Stimulated activated CD8-positive, alpha-beta memory T cell treated with anti-CD3 and anti-CD28 coated beads, Interleukin-12 subunit alpha, Interleukin-12 subunit beta, amount 100 ng/mL, for 4 hours (primary cell): ENCODE measurements around the gene VDAC2.

Experiments used
- DNase-seq: peaks from one replicate; pipeline ENCODE4 v3.0.0-alpha.2; 2020; ENCODE audit warnings: low read depth

Gene VDAC2

DNA sequence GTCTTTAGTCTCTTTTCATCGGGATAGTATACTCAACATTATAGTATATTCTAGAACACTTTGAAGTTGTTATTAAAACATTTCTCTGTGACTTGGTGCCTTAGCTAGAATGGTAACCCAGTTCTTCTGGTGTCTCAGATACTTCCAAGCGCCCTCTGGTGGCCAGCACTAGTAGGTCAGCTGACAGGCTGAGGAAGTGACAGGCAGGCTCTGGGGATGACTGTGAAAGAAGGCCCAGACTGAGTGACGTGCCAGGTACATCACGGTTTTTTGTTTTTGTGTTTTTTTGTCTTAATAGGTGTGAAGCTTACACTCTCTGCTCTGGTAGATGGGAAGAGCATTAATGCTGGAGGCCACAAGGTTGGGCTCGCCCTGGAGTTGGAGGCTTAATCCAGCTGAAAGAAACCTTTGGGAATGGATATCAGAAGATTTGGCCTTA is 20.0 kb downstream of the VDAC2 start:
- DNase-seq: peak; percentile 77

DNA sequence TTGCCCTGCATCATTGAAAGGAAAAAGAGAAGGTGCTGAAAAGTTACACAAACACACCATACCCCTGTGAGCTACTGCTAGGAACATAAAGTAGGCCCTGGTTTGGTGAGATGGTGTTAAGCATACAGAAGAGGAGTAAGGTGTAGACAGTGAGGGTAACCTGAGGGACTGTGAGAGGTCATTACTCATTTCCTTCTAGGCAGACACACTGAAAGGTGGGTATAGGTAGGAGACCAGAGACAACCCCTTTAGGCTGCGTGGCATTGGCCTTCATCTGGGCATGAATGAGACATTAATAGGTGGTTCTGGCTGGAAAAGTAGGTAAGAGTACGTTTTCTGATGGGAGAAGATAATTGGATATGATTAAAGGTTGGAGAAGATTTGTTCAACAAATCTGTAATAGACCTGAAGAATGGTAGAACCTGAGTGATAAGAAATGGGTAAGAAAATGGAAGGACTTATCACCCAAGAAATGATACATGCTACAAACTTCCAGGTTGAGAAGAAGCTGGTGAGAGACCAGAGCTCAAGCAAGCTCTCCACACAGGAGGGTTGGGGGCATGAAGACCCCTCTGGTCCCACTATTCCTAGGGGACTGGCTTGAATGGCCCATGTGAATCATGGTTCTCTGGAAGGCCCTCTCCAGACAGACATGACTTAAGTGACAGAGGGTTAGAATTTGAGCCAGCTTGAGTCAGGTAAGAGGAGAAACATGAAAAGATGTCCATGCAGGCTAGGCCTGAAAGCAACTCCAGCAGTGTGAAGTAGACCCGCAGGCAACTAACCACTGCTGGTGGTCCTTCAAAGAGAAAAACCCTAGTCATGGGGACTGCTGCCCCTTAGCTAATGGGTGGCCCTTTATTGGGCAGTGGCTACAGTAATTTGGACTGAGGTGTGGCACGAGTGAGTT is 21.3 kb downstream of the VDAC2 start:
- DNase-seq: no peak

DNA sequence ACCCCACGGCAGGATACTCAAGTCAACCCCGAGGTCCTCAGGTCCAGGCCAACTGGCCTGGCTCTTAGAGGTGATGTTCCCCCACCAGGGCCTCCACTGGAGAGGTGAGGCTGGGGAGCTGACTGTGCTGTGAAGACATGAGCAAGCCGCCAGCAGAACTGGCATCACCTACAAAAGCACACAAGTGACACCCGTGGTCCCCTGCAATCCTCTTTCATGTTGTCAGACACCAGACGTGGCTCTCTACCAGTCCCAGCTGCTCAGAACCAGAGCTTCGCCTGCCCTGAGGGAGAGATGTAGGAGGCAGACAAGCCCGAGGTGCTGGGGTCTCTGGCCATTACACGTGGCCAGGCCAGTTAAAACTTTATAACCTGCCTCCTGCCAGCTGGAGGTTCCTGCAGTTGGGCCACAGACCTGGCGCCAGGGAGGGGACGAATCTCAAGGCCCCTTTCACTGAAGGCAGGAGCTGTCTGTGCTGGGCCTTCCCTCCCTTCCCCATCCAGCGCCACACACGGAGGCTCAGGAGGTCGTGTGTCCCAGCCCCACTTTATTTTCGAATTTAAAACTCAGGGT is 22.9 kb downstream of the VDAC2 start:
- no peak for DNase-seq

DNA sequence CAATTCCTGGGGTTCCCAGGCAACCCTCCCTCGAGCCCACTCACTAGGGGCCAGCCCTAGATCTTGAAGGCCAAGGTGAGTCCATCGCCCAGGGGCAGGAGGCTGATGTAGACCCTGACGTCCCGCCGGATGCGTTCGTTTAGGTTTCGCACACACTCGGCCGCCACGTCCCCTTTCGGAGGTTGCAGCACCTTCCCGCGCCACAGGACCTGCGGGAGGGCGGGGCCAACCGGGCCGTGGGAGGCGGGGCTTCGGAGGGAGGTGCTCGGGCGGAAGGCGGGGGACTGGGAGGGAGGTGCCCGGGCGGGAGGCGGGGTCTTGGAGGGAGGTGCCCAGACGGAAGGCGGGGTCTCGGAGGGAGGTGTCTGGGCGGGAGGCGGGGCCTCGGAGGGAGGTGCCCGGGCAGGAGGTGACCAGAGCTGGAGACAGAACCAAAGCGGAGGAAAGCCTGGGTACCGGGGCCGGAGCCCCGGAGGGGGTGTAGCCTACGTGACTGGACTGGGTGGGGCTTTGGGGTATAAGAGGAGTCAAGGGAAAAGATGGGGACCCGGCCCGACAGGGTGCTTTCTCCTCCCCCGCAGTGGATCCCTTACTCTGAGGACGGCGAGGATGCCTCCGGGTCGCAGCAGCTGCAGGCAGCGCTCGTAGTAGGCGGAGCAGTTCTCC is 23.6 kb downstream of the VDAC2 start:
- DNase-seq: peak; percentile 94

DNA sequence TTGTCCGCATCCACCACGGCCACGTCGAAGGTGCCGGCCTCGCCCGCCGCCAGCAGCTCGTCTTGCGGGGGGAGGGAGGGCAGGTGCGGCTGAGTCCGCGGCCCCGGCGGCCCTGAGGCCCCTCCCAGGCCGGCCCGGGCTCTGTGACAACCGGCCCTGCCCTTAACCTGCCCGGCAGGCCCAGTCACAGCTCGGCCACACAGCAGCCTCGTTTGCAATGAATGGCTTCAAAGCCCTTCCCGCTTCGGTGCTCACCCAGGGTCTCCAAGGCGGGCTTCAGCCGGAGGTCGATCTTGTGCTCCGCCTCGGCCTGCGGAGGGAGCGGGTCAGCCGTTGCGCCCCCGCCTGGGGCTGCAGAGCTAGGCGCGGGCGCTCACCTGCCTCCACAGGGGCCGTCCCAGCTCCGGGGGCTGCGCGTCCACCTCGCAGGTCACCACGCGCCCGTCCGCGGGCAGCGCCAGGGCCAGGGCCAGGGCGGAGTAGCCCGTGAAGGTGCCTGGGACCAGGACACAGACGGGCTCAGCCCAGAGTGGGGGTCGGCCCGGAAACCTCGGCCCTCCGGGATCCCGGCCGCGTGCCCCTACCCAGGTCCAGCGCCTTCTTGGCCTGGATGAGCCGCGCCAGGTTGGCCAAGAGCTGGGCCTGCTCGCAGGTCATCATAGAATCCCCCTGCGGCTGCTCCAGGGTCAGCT is 24.2 kb downstream of the VDAC2 start:
- DNase-seq: no peak

DNA sequence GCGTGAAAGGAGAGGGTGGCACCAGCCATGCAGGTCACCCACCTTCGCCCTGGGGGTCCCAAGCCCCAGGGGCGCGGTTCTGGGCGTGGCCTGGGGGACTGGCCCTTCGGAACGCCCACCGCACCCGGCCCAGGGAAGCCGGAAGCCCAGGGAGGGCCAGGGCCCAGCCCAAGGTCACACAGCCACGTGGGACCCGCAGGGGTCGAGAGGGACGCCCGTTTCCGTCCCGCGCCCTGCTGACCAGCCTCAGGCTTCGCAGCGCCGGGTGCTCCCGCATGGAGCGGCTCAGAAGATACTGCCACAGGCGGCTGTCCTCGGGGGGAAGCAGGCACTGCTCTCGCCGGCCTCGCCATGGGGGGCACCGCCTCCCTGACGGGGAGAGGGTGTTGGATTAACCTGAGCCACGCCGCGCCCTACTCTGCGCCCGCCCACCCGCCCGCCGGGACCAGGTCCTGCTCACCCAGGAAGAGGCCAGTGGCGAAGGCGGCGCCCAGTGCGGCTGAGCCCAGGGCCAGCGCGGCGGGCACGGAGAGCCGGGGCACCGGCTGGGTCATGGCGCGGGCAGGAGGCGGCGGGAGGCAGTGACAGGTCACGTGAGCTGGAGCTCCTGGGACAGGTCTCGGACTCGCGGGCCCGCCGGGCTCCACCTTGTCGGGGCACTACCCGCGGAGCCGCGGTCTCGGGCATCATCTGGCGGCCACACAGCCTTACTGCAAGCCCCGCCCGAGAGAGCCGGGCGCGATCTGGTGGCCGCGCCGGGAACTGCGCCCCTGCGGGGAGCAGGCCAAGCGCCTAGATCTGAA is 25.0 kb downstream of the VDAC2 start, which contains the start of gene COMTD1:
Gene COMTD1 (minus strand): TSS at position 583 of the 803 bp plus-strand sequence. CDS start 29 bp downstream, at position 554.
- DNase-seq: peak; percentile 88

DNA sequence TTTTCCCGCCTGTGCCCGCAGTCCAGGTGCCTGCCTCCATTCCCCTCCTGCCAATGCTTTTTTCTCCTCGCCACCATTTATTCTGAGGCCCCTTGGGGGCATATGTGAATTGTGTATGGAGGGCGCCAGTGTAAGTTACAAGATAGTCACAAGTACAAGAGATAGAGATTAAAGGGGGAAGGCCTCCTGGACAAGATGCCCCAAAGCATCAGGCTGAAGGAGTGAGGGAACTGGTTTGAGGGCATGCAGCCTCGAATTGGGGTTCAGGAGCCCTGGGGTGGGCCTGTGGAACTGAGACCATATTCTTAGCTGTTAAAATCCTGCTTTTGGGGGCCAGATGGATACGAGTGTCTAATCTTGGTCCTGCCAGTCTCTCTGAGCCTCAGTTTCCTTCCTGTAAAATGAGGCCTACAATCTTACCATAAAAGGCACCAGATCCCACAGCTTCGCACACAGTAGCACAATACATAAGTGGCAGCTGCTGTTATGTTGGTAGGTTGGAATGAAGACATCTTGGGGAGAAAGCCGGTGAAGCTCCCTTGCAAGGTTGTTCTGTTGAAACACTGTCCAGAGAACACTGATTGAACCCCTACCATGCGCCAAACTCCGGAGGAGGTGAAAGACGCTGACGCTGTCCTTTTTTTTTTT is 25.7 kb downstream of the VDAC2 start:
- no peak for DNase-seq

DNA sequence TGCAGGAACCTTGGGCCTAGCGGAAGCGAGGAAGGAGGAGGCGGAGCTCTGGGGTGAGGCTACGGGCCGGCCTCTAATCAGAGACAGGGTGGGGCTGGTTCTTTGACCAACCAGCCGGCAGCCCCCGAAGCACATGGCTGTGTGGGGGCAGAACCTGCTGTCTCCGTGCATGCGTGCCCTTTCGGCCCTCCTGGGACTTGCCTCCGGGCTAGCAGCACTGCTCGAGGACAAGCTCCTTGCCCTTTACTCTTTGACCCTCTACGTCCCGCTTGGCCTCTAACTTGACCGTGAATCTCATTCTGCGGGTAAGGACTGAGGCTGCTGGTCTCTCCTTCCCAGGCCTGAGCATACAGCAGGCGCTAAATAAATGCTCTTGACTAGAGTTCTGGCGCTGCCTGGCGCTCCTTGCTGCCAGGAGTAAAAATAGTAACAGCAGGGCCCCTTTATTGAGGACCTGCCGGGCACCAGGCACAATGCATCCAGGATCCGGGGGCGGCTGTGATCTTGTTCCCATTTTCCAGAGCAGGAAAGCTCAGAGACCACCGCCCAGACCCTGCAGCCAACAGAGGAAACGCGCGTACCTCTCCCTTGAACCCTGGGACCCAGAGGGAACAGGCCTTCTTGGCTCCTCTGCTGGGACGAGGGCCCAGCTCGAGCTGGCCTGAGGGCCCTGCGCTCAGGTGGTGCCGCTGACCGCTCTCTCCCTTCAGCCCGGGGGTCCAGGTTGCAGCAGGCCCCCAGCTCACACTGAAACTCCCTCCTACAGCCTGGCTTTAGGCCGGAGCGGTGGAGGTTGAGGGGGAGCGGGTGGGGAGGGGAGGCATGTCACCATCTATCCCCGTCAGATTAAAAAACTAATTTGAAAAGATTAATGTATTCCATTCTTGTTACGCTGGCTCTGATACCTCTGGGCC is 27.8 kb downstream of the VDAC2 start:
- DNase-seq: no peak

DNA sequence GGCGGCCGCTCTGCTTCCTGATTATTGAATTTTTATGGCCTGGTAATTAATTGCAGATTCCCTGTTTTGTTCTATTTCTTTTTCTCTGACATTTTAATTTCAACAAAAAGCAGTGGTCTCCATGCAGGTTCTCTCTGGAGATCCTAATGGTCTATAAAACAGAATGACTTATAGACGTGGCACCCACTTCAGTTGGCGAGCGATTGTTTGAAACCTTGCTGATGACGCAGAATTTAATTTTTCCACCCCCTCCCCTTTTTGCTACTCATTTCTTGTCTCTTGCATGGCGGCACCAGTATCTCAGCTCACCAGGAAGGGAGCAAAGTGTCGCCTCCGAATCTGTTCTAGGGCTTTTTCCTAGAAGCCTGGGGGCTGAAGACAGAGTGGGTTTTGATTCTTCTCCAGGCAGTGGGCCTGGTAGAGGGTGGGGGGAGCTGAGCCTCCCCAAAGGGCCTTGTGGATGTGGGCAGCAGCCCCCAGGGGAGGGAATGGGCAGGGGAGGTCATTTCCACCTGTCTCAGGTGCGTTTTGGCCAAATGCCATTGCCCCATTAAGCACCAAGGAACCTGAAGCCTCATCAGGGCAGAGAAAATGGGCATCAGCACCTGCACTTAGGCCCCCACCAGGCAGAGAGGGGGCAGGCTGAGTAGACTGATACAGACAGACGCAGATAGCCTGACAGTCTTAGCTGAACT is 28.6 kb downstream of the VDAC2 start:
- no peak for DNase-seq

DNA sequence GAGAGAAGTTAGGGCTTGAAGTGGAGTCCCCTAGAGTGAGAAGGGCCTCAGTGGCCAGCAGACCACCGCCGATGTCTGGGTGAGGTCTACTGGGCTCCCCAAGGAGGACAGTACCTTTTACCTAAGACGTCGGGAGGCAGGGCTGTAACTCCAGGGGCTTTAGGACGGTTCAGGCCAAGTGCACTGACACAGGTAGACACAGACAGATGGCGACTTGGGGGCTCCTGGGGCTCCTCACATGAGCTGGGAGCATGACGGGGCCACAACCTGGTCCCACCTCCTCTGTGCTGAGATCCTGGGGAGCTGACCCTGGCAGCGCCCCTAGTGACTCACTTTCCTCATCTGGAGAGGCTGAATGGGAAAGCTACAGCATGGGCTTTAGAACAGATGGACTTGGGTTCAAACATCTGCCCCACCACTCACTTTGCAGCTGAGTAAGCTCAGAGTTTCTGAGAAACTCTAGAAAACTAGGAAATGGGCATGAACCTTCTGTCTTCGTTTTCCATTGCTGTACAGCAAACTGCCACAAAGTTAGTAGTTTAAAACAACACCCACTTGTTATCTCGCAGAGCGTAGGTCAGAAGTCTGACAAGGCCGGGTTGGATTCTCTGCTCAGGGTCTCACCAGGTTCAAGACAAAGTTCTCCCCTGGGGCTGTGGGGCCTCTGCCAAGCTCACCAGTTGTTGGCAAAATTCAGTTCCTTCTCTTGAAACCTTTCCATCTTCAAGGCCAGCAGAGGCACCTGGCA is 29.9 kb downstream of the VDAC2 start:
- DNase-seq: no peak

DNA sequence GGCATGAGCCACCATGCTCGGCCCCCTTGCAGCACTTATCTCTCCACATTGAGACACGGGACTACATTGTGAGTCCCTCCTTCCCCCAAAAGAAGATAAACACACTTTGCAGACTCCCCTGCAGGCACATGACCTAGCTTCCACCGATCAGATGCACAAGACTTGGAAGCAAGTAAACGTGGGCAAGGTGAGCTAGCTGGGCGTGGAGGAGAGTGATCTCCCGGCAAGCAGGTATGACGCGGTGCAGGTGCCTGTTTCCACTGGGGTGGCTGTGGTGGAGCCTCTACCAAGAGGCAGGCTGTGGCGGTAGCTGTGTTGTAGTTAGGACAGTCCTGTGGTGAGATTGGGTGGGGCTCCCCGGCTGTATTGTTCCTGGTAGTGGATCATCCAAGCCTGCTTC is 32.8 kb downstream of the VDAC2 start:
- no peak for DNase-seq

DNA sequence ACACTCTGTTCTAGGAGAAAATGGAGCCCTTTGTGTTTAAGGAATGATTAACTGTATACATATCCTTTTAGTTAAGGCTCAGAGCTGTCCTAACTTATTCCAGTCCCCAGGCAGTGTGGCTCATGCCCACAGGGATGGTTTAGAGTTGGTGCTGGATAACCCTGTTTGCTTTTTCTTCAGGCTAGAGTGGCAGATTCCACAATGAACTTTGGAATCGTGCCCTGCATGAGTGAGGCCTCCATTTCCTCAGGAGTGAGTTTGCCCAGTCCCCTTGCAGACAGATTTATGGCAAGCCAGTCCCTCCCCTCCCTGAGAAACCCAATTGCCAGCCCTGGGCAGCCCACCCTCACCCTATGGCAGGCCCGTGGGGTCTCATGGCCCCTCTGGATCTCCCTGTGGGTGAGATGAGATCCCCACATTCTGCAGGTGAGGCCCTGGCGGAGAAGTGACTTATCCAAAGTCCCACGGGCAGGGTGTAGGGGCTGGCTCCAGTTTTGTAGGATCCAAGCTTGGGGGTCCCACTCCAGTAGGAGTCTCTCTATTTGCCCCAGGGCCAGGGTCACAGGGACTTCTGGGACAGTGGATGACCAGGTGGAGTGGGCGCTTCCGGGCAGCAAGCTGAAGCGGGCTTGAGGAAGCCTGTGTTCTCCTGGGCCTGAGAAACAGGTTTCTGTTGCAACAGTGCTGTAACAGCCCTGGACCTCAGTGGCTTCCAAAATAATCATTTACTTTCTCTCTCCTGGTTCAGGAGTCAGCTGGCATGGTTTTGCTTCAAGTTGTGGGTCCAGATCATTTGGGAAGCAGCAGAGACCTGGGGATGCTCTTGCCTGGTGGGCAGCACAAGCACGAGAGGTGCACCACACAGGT is 34.1 kb downstream of the VDAC2 start:
- no peak for DNase-seq

DNA sequence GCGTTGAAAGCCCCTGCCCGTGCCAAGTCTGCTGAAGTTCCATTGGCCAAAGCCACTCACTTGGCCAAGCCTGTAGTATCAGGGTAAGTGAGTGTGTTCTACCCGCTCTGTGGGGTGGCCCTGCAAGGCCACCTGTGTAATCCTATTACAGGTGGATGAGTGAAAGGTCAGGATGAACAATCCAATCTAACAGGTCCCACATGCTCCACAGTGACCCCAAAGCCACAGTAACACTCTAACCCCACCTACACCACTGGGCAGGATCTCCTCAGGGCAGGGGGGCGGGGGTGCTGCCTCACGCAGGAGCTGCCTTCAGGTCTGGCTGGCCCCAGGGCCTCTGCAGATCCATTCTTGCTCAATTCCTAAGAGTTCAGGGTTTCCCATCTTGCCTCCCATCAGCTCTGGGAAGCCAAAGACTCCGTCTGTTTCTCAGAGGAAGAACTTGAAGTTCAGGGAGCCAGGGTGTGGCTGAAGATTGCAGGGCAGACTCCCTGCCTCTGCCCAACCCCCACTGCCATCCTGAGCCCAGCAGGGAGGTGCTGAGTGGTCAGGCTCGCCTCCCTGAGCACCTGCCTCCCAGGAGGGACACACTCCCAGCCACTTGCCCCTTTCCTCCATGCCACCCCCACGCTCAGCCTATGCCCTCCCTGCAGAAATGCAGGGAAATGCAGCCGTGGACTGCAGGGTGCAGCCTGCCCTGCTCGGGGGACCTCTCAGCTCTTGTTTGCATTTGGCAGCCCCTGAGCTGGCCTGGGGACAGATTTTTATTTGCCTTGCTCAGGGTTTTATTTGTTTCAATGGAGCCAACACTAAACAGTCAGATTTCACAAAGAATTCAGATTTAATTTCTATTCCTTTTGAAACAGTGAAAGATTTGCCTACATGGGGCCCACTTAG is 35.0 kb downstream of the VDAC2 start:
- no peak for DNase-seq

DNA sequence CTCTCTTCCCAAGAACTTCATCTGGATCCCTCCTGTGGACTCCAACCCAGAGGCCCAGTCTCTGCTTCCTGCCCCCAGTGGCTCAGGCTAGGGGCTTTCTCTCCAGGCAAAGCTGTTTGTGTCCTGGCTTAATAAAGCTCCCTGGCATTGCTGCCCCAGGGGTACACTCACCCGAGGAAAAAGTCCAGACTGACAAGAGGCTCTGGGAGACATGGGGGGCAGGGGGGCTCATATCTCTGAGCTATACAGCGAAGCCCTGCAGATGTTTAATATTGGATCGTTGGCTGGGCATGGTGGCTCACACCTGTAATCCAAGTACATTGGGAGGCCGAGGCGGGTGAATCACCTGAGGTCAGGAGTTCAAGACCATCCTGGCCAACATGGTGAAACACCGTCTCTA is 35.9 kb downstream of the VDAC2 start:
- no peak for DNase-seq

DNA sequence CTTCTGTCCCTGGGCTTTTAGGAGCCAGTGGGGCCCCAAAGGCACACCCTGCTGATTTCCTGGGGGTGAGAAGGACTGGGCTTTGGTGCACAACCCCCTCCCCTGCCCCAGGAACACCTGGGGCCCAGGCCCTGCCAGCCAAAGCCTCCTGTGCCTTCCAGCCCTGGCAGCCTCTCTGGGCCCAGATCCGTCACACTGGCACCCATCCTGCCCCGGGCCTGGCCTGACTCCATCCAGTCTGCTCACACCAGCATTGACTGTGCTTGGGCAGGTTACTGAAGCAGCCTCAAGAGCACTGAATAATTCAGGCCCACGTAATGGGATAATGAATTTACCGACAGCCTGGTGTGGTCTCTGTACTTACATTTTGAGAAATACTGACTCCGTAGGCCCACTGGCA is 37.2 kb downstream of the VDAC2 start:
- no peak for DNase-seq

DNA sequence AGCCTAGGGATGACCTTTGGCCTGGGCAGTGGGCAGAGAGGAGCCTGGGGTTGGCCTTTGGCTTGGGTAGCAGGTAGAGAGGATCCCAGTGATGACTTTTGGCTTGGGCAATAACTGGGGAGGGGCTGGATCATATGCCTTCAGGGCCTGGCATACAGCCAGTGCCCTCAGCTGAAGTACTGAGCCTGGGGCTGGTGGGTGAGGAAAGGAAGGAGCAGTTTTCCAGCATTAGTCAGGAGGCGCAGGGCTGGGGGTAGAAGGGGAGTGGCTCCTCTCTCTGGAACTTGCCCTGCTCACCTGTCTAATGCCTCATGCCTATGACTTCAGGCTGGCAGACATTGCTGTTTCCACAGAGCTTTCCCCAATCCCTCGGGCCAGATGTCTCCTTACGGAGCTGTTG is 40.3 kb downstream of the VDAC2 start:
- DNase-seq: no peak
